Endothelial cell (in vitro differentiated cells): Measurements from ENCODE around the gene PPP2R5D. TPM values are rescaled to one million over a fixed set of nuclear protein-coding genes. Genes with fewer than 3 reads are reported as not detected.

Experiments used
- DNase-seq: peaks from one replicate; pipeline ENCODE4 v3.0.0; 2021; ENCODE audit warnings: low spot score
- H3K27ac Mint-ChIP-seq: one replicate; pipeline ENCODE4 v1.8.0; 2021; ENCODE audit warnings: mixed read lengths, inconsistent platforms; ENCODE audit not compliant: unreplicated experiment
- H3K27me3 Mint-ChIP-seq: one replicate; pipeline ENCODE4 v1.8.0; 2021; ENCODE audit warnings: mild to moderate bottlenecking, moderate library complexity, mixed read lengths, inconsistent platforms; ENCODE audit not compliant: unreplicated experiment
- H3K36me3 Mint-ChIP-seq: one replicate; pipeline ENCODE4 v1.8.0; 2021; ENCODE audit warnings: mild to moderate bottlenecking, low read depth, mixed read lengths, inconsistent platforms; ENCODE audit not compliant: unreplicated experiment
- H3K4me1 Mint-ChIP-seq: one replicate; pipeline ENCODE4 v1.8.0; 2021; ENCODE audit warnings: mild to moderate bottlenecking, mixed read lengths, inconsistent platforms; ENCODE audit not compliant: unreplicated experiment
- H3K4me3 Mint-ChIP-seq: one replicate; pipeline ENCODE4 v1.8.0; 2021; ENCODE audit warnings: mild to moderate bottlenecking, mixed read lengths, inconsistent platforms; ENCODE audit not compliant: unreplicated experiment
- H3K9me3 Mint-ChIP-seq: one replicate; pipeline ENCODE4 v1.8.0; 2021; ENCODE audit warnings: mixed read lengths, inconsistent platforms; ENCODE audit not compliant: unreplicated experiment
- CTCF ChIP-seq: fragments of 200-600 bp; sonication (generic); IDR thresholded peaks from one replicate; pipeline ENCODE4 v1.5.0; 2021; ENCODE audit warnings: antibody characterized with exemption; ENCODE audit not compliant: unreplicated experiment
- total RNA-seq: library from RNA; stranded (reverse); fragmentation: NEBNext Ultra II Directional; extraction: Animal tissue kit (Norgen Biotek cat#: 25700); gene quantifications from one replicate; pipeline ENCODE4 v1.2.1, GENCODE V29; 2021; ENCODE audit not compliant: unreplicated experiment

PPP2R5D gene
- total RNA-seq, 1 donor from 2014 or later, result 58.0 TPM

- Mint-ChIP-seq H3K36me3 (peaks cover 53% of the 10 kb centered on the region), H3K4me1 (peaks cover 44% of the 10 kb centered on the region), H3K9me3 (no peaks in the 10 kb centered on the region), H3K27ac (no peak overlapping the region), H3K27me3 (peaks cover 9% of the 10 kb centered on the region), H3K4me3 (peak overlapping the region; percentile 27)
- no peak for DNase-seq
- no peak for TF ChIP-seq CTCF
Observed at GRCh38 chr6:43011207-43011606, 26.8 kb downstream of the PPP2R5D start.

- DNase-seq, result no peak
- peaks cover 50% of the 10 kb centered on the region for H3K36me3 Mint-ChIP-seq
- peak overlapping the region; percentile 46 for H3K27ac Mint-ChIP-seq
- no peak for TF ChIP-seq CTCF
- peak overlapping the region; percentile 94 for H3K4me3 Mint-ChIP-seq
- H3K27me3 Mint-ChIP-seq, result peaks cover 9% of the 10 kb centered on the region
- no peaks in the 10 kb centered on the region for H3K9me3 Mint-ChIP-seq
- H3K4me1 Mint-ChIP-seq, result peaks cover 55% of the 10 kb centered on the region
Observed at GRCh38 chr6:43012364-43012763, 28.0 kb downstream of the PPP2R5D start.

GRCh38 chr6:43013097-43013842 lies 28.9 kb downstream of the PPP2R5D start:
- no peak for DNase-seq
- Mint-ChIP-seq H3K27me3 (peaks cover 14% of the 10 kb centered on the region), H3K4me3 (peak overlapping the region; percentile 94), H3K9me3 (no peaks in the 10 kb centered on the region), H3K36me3 (peaks cover 45% of the 10 kb centered on the region), H3K4me1 (peaks cover 64% of the 10 kb centered on the region), H3K27ac (peak overlapping the region; percentile 72)
- TF ChIP-seq CTCF, result no peak

GRCh38 chr6:43013843-43014433 lies 29.6 kb downstream of the PPP2R5D start, which contains the start of the genes KLHDC3 and MEA1:
Gene KLHDC3, plus strand, starts transcription at chr6:43014249. Its CDS starts 2,944 bp downstream, at chr6:43017193.
Gene MEA1, minus strand, starts transcription at chr6:43013946. Its CDS starts 133 bp downstream, at chr6:43013813.
- Mint-ChIP-seq H3K4me3 (peak within 1 kb of the TSS; percentile 94), H3K36me3 (peaks cover 45% of the 10 kb centered on the region), H3K27me3 (peaks cover 16% of the 10 kb centered on the region), H3K9me3 (no peaks in the 10 kb centered on the region), H3K4me1 (peaks cover 70% of the 10 kb centered on the region), H3K27ac (peak within 1 kb of the TSS; percentile 88)
- TF ChIP-seq CTCF, result no peak
- DNase-seq, result peak; percentile 96

- Mint-ChIP-seq H3K27me3 (peaks cover 17% of the 10 kb centered on the region), H3K36me3 (peaks cover 46% of the 10 kb centered on the region), H3K4me3 (peak overlapping the region; percentile 94), H3K4me1 (peaks cover 74% of the 10 kb centered on the region), H3K9me3 (no peaks in the 10 kb centered on the region), H3K27ac (peak overlapping the region; percentile 88)
- TF ChIP-seq CTCF, result no peak
- DNase-seq, result no peak
Observed at GRCh38 chr6:43014434-43014909, 30.1 kb downstream of the PPP2R5D start.
